ENCODE results near the gene PIR. TPM values are rescaled to one million over a fixed set of nuclear protein-coding genes. Genes with fewer than 3 reads are reported as not detected.

PIR gene
- total RNA-seq, 1 donor from 2014 or later: 23.6 TPM

- H3K27ac Mint-ChIP-seq: no peak overlapping the region
- H3K36me3 Mint-ChIP-seq: peaks cover 11% of the 10 kb centered on the region
- no peaks in the 10 kb centered on the region for H3K27me3 Mint-ChIP-seq
- no peak overlapping the region for H3K4me3 Mint-ChIP-seq
- no peak for DNase-seq (ENCODE audit: extremely low spot score, unreplicated experiment)
- peaks cover 13% of the 10 kb centered on the region for H3K9me3 Mint-ChIP-seq
- peaks cover 9% of the 10 kb centered on the region for H3K4me1 Mint-ChIP-seq (ENCODE audit: unreplicated experiment)
- TF ChIP-seq CTCF (conservative IDR thresholded peaks at IDR 0.05): no peak
These were observed 68.1 kb downstream of the PIR start for GRCh38 chrX:15425024-15425423.

DNA sequence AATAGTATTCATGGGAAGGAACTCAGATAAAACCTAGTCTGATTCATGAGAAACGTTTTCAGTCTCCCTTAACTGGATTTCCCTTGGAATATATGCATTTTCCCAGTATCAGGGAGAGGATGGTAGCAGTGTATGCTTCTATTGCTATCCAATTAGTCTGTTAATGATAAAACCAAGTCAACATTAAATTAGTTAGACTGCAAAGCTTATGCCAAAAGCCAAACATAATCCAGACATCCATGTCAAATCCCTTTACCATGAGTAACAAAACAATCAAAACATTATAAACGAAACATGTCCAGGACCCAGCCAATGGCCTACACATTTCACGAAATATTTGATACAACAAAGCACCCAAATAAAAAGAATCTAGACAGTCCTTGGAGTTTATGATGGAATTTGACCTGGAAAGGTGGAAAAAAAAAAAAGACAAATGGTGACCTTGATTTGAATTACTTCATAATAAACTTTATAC lies 74.4 kb downstream of the PIR start:
- H3K4me1 Mint-ChIP-seq (ENCODE audit: unreplicated experiment): no peaks in the 10 kb centered on the region
- no peak overlapping the region for H3K4me3 Mint-ChIP-seq
- no peak for TF ChIP-seq CTCF (conservative IDR thresholded peaks at IDR 0.05)
- H3K27me3 Mint-ChIP-seq: no peaks in the 10 kb centered on the region
- H3K9me3 Mint-ChIP-seq: peaks cover 18% of the 10 kb centered on the region
- H3K36me3 Mint-ChIP-seq: peaks cover 16% of the 10 kb centered on the region
- no peak for DNase-seq (ENCODE audit: extremely low spot score, unreplicated experiment)
- H3K27ac Mint-ChIP-seq: no peak overlapping the region

GRCh38 chrX:15418041-15418706 lies 75.0 kb downstream of the PIR start:
- no peak for DNase-seq (ENCODE audit: extremely low spot score, unreplicated experiment)
- H3K36me3 Mint-ChIP-seq: peaks cover 13% of the 10 kb centered on the region
- H3K27ac Mint-ChIP-seq: no peak overlapping the region
- no peak overlapping the region for H3K4me3 Mint-ChIP-seq
- peaks cover 18% of the 10 kb centered on the region for H3K9me3 Mint-ChIP-seq
- peaks cover 4% of the 10 kb centered on the region for H3K4me1 Mint-ChIP-seq (ENCODE audit: unreplicated experiment)
- TF ChIP-seq CTCF (conservative IDR thresholded peaks at IDR 0.05): no peak
- H3K27me3 Mint-ChIP-seq: no peaks in the 10 kb centered on the region

DNA sequence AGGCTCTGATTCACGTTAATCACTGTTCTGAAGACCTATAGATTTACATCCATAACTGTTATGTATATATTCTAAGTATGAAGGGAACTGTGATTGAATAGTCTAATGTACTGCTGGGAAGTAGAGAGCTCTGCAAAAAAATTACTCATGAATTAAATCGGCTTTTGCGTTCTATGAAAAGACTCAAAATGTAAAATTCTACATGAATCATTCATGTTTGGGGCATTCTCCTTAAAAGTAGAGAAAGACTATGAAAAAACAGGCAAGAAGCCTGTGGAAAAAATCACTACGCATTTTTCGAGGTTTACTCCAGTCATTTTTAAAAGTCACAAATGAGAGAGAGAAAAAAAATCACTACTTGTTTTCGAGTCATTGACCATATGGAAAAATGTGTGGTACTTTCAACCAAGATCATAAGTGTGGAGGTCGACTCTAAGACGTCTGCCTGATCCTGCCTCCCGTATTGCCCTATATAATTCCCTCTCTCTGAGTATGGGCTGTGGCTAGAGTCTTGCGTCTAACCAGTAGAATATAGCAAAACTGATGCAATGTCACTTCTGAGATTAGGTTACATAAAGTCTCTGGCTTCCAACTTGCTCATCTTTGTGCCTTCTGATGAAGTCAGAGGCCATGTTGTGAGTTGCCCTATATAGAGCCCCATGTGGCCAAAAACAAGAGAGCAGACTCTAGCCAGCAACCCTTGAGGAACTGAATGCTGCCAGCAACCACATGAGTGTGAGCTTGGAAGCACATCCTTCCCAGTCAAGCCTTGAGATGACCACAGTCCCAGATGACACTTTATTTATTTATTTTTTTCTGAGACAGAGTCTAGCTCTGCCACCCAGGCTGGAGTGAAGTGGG lies 76.8 kb downstream of the PIR start:
- H3K9me3 Mint-ChIP-seq: peaks cover 5% of the 10 kb centered on the region
- peaks cover 11% of the 10 kb centered on the region for H3K4me1 Mint-ChIP-seq (ENCODE audit: unreplicated experiment)
- H3K27ac Mint-ChIP-seq: no peak overlapping the region
- peaks cover 10% of the 10 kb centered on the region for H3K36me3 Mint-ChIP-seq
- no peak overlapping the region for H3K4me3 Mint-ChIP-seq
- H3K27me3 Mint-ChIP-seq: no peaks in the 10 kb centered on the region
- DNase-seq (ENCODE audit: extremely low spot score, unreplicated experiment): no peak
- no peak for TF ChIP-seq CTCF (conservative IDR thresholded peaks at IDR 0.05)

GRCh38 chrX:15413101-15413500 lies 80.0 kb downstream of the PIR start:
- H3K9me3 Mint-ChIP-seq: peaks cover 5% of the 10 kb centered on the region
- no peak overlapping the region for H3K4me3 Mint-ChIP-seq
- H3K27me3 Mint-ChIP-seq: no peaks in the 10 kb centered on the region
- no peak for TF ChIP-seq CTCF (conservative IDR thresholded peaks at IDR 0.05)
- DNase-seq (ENCODE audit: extremely low spot score, unreplicated experiment): no peak
- H3K27ac Mint-ChIP-seq: no peak overlapping the region
- peaks cover 15% of the 10 kb centered on the region for H3K36me3 Mint-ChIP-seq
- peaks cover 17% of the 10 kb centered on the region for H3K4me1 Mint-ChIP-seq (ENCODE audit: unreplicated experiment)
